ENCODE results near the gene ERFL.
"Not testable (repeated sequence)": the region's sequence is repeated elsewhere in the genome, so short reads cannot be mapped to it uniquely, and the experiment has no call there.

ERFL gene

GRCh38 chr19:41940731-41941409 lies 12.6 kb upstream of the ERFL start:
- H3K27me3 ChIP-seq, result peaks cover 78% of the 10 kb centered on the region
- no peak for TF ChIP-seq CTCF (IDR thresholded peaks at IDR 0.05)
- peaks cover 0 to 12% of the 10 kb centered on the region in 2 experiments for H3K4me1 ChIP-seq (ENCODE audit: control insufficient read depth in 1 of 2, insufficient read depth in 1 of 2, low read depth in 1 of 2, low read length in 1 of 2)
- no peaks in the 10 kb centered on the region for H3K36me3 ChIP-seq
- no peak overlapping the region for H3K27ac ChIP-seq
- no peaks in the 10 kb centered on the region for H3K9me3 ChIP-seq
- H3K4me3 ChIP-seq (ENCODE audit: low read depth in 1 of 2, low read length in 1 of 2), result no peak overlapping the region

- Histone ChIP-seq H3K36me3 (no peaks in the 10 kb centered on the region), H3K9me3 (no peaks in the 10 kb centered on the region), H3K27me3 (peaks cover 85% of the 10 kb centered on the region), H3K27ac (no peak overlapping the region), H3K4me1 (ENCODE audit: control insufficient read depth in 1 of 2, insufficient read depth in 1 of 2, low read depth in 1 of 2, low read length in 1 of 2) (peaks cover 0 to 12% of the 10 kb centered on the region in 2 experiments), H3K4me3 (ENCODE audit: low read depth in 1 of 2, low read length in 1 of 2) (peak overlapping the region in 1 of 2 experiments; percentile 32)
- TF ChIP-seq CTCF (IDR thresholded peaks at IDR 0.05), result no peak
Measured at GRCh38 chr19:41939861-41940730, 11.8 kb upstream of the ERFL start.

- not testable (repeated sequence) for H3K9me3 ChIP-seq; H3K36me3 ChIP-seq; H3K4me3 ChIP-seq (ENCODE audit: low read depth in 1 of 2, low read length in 1 of 2); H3K27ac ChIP-seq
- peaks cover 92% of the 10 kb centered on the region for H3K27me3 ChIP-seq
- peaks cover 0 to 12% of the 10 kb centered on the region in 2 experiments for H3K4me1 ChIP-seq (ENCODE audit: control insufficient read depth in 1 of 2, insufficient read depth in 1 of 2, low read depth in 1 of 2, low read length in 1 of 2)
Measured at GRCh38 chr19:41939209-41939608, 11.0 kb upstream of the ERFL start.

GRCh38 chr19:41937525-41938468 lies 9.5 kb upstream of the ERFL start:
- Histone ChIP-seq H3K4me1 (ENCODE audit: control insufficient read depth in 1 of 2, insufficient read depth in 1 of 2, low read depth in 1 of 2, low read length in 1 of 2) (peaks cover 0 to 12% of the 10 kb centered on the region in 2 experiments), H3K27ac (no peak overlapping the region), H3K4me3 (ENCODE audit: low read depth in 1 of 2, low read length in 1 of 2) (no peak overlapping the region), H3K27me3 (peaks cover 96% of the 10 kb centered on the region), H3K36me3 (no peaks in the 10 kb centered on the region), H3K9me3 (no peaks in the 10 kb centered on the region)
- no peak for TF ChIP-seq CTCF (IDR thresholded peaks at IDR 0.05)

- Histone ChIP-seq H3K27ac (no peak overlapping the region), H3K27me3 (peaks cover 98% of the 10 kb centered on the region)
Measured at GRCh38 chr19:41936961-41937360, 8.7 kb upstream of the ERFL start.

More at GRCh38 chr19:41936961-41937360, 8.7 kb upstream of the ERFL start:
- Histone ChIP-seq H3K9me3 (no peaks in the 10 kb centered on the region), H3K4me3 (ENCODE audit: low read depth in 1 of 2, low read length in 1 of 2) (no peak overlapping the region), H3K4me1 (ENCODE audit: control insufficient read depth in 1 of 2, insufficient read depth in 1 of 2, low read depth in 1 of 2, low read length in 1 of 2) (peaks cover 0 to 12% of the 10 kb centered on the region in 2 experiments), H3K36me3 (no peaks in the 10 kb centered on the region)
- TF ChIP-seq CTCF (IDR thresholded peaks at IDR 0.05), result no peak

Data from neutrophil (primary cell).